ENCODE measurements around the gene GBE1.

Gene GBE1

DNA sequence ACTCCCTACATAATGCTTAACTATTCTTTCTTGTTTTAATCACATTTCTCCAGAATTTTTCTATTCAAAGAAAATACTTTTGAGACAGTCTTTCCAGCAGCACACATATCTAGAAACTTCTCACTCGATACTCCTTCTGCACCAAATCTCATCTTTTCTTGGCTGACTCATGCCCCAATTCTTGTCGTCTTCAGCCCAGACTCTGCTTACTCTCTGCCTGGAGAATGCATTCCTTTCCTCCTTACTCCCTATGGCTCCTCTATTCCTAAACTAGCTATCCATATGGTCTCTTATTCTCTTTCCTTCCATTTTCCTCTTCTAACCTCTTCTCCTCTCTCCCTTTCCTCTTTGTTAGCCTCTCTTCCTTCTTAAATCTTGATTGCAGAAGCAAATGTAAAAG is 158.7 kb downstream of the GBE1 start:
- DNase-seq: no peak

GRCh38 chr3:81601707-81602305 is 159.6 kb downstream of the GBE1 start:
- no peak for DNase-seq

DNA sequence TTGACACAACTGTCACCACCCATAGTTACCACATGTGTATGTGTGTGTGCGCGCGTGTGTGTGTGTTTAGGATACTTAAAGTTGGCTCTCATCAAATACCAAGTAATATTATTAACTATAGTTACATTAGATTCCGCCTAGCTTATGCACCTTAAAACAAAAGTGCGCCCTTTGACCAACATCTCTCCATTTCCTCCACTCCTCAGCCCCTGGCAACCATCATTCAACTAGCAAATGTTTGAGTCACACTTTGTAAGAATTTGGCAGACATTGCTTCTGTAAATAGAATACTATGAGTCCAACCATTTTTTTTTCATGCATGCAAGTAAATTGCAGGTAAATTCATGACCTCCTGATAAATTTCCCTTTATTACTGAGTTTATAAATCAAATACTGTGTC is 169.3 kb downstream of the GBE1 start:
- no peak for DNase-seq

DNA sequence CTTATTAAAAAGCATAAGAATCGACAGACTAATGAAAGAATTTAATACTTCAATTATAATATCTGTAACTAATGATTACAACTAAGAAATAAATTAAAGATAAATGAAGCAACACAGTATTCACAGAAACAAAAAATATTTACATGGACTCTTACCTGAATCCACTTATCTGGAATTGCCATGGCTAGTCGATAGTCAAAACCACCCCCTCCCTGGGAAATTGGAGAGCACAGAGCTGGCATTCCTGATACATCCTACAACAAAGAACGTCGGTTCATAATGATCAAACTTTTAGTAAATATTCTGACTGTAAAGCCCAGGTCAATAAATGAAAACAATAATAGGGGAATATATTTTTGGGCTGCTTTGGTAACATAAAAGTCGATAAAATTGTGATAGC is 175.5 kb downstream of the GBE1 start:
- no peak for DNase-seq

DNA sequence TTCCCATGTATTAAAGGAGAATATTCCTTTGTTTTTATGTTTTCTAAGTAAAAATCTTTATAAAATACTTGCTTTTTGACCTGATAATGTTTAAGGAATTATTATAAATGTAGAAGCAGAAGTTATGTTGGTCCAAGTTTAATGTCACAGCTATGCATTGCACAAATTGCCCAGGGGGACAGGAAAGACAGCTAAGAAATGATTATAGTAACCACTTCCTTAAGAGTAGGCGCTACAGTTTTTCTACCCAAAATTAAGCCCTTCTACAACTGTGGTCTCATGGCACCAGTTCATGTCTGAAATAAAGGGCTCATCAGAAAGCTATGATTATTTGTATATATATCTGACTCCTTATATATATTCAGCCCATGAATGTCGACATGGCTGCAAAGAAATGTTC is 176.4 kb downstream of the GBE1 start:
- no peak for DNase-seq

- DNase-seq: no peak
Observed at GRCh38 chr3:81581966-81582599, 179.4 kb downstream of the GBE1 start.

DNA sequence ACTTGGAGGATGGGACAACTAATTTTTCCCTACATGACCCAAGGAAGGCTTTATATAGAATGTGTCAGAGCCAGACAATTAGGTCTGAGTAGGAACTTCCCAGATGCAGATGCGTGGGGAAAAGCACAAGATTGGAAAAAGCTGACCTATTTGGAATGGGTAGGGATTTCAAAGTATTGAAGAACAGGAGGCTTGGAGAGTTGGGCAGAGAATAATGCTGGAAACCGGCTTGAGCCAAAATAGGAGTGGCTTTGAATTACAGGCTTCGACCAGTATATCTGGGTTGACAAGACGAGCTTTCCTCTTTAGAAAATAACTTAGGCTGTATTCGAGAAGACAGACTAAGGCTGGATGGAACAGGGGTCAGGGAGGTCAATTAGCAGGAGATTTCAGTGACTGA is 181.1 kb downstream of the GBE1 start:
- DNase-seq: no peak

DNA sequence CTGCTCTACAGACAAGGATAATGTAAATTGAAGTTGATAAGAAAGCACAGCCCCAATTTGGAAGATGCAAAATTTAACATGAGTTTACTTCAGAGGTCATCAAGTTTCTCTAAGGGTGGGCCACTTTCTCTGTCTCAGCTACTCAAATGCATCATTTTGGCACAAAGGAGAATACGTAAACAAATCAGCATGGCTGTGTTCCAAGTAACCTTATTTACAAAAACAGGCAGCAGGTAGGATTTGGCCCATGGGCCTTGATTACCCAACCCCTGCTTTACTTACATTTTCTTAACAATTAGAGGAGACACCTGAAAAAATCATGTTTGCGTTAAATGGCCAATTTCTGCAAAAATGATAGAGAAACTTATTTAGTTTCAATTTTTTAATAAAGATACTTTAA is 181.7 kb downstream of the GBE1 start:
- DNase-seq: no peak

GRCh38 chr3:81572201-81572756 is 189.2 kb downstream of the GBE1 start:
- no peak for DNase-seq

- DNase-seq: no peak
Observed at GRCh38 chr3:81568378-81568777, 193.1 kb downstream of the GBE1 start.

GRCh38 chr3:81565041-81565440 is 196.4 kb downstream of the GBE1 start:
- DNase-seq: no peak

DNA sequence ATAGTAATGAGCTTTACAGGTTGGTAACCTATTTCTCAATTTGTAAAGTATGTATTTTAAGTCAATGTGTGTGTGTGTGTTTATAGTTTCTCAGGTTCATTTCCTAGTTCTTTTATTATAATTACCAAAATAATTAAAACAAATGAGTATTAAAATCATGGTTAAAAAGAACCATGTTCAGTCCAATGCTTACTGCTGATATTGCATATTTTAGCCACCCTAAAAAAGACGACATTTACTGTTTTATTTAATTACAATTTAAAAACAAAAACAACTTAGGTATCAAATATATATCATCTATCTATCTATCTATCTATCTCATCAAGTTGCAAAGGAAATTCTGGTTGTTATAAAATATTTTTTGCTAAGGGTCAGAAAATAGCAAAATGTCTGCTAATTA is 203.3 kb downstream of the GBE1 start:
- no peak for DNase-seq

GRCh38 chr3:81554801-81555200 is 206.6 kb downstream of the GBE1 start:
- DNase-seq: no peak

GRCh38 chr3:81554388-81554787 is 207.1 kb downstream of the GBE1 start:
- DNase-seq: no peak

- DNase-seq: no peak
Observed at GRCh38 chr3:81550415-81550814, 211.0 kb downstream of the GBE1 start.

DNA sequence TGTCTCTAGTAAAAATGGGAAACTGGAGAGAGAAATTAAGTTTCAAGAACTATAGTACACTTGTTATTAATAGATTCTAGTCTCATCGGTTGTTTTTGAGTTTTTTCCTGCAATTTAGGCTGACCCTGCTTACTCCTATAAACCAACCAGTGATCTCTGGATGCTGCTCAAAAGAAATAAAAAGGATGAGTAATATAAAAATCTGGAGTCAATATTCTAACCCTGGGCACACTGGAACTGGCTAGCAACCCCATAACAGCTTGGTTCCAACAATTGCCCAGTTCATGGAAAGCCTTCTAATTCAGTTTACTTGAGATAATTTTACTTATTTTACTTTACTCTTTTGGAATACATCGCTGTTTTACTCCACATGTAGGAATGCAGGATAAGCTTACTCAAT is 211.6 kb downstream of the GBE1 start:
- no peak for DNase-seq

DNA sequence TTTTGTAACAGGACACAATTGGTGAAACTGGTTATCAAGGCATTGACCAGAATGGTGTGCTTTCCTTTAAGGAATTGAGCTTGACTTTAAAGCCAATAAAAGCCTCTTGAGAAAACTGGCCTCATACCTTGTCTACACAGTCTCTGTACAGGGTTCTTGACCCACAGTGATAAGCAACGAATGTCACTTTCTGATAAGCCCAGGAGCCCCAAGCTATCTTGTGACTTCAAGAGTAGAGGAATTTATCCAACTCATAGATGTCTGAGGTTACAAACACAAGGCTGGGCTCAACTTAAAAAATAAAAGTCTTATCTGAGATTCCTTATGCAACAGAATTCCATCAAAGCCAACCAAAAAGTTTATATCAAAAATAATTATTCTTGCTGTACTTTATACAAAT is 212.1 kb downstream of the GBE1 start:
- no peak for DNase-seq

GRCh38 chr3:81545572-81545971 is 215.9 kb downstream of the GBE1 start:
- no peak for DNase-seq

GRCh38 chr3:81544385-81544784 is 217.1 kb downstream of the GBE1 start:
- DNase-seq: no peak

GRCh38 chr3:81540787-81541186 is 220.7 kb downstream of the GBE1 start:
- DNase-seq: no peak

DNA sequence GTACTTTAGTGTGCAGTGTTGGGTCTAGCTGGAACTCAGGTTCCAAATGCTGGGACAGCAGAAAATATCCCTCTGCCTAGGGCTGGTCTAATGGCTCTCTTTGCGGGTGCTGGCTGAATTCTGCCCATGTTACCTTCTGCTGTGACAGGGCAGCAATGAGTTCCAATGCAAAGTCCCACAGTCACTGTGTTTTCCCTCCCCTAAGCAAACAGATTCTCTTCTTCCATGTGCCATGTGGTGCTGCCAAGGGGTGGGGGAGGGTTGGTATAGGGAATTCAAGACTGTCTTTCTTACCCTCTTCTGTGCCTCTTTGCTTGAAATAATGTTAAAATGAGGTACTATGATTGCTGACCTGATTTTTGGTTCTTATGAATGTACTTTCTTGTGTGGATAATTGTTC is 229.6 kb downstream of the GBE1 start:
- no peak for DNase-seq

DNA sequence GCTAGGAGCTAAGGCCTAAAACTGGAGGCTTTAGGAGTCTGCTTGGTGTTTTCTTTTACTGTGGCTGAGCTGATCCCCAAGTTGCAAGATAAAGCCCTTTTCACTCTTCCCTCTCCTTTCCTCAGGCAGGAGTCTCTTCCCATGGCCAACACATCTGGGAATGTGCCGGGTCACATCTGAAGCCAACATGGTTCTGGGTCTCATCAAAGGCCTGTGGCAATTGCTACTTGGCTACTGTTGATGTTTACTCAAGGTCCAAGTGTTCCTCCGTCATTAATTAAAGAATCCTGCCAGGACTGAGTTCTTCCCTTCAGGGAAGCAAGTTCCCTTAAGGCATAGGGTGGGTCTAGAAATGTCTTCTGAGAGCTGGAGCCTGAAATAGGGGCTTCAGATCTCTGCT is 230.2 kb downstream of the GBE1 start:
- DNase-seq: no peak

- DNase-seq: no peak
Observed at GRCh38 chr3:81530180-81530939, 231.1 kb downstream of the GBE1 start.

- no peak for DNase-seq
Observed at GRCh38 chr3:81521855-81522254, 239.6 kb downstream of the GBE1 start.
